Hematopoietic multipotent progenitor cell (in vitro differentiated cells): ENCODE data around the gene ASMTL. TPM values are rescaled to one million over a fixed set of nuclear protein-coding genes. Genes with fewer than 3 reads are reported as not detected.
"Not testable (repeated sequence)": the region's sequence is repeated elsewhere in the genome, so short reads cannot be mapped to it uniquely, and the experiment has no call there.

Experiments used
- DNase-seq, 3 donors: peaks; one replicate each; pipeline ENCODE4 v3.0.0-alpha.2; 2011 to 2015; ENCODE audit warnings: low read depth in 2 of 3, low spot score in 2 of 3
- total RNA-seq: library from RNA; depleted of rRNA; stranded (reverse); fragments of >200 nt; gene quantifications from one replicate; pipeline ENCODE4 v1.2.3, GENCODE V29; 2012

ASMTL gene
- total RNA-seq, 1 donor = 34.5 TPM

DNA sequence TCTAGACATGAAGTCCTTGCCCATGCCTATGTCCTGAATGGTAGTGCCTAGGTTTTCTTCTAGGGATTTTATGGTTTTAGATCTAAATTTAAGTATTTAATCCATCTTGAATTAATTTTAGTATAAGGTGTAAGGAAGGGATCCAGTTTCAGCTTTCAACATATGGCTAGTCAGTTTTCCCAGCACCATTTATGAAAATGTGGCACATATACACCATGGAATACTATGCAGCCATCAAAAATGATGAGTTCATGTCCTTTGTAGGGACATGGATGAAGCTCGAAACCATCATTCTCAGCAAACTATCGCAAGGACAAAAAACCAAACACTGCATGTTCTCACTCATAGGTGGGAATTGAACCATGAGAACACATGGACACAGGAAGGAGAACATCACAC is 29.8 kb upstream of the ASMTL start:
- not testable (repeated sequence) for DNase-seq

DNA sequence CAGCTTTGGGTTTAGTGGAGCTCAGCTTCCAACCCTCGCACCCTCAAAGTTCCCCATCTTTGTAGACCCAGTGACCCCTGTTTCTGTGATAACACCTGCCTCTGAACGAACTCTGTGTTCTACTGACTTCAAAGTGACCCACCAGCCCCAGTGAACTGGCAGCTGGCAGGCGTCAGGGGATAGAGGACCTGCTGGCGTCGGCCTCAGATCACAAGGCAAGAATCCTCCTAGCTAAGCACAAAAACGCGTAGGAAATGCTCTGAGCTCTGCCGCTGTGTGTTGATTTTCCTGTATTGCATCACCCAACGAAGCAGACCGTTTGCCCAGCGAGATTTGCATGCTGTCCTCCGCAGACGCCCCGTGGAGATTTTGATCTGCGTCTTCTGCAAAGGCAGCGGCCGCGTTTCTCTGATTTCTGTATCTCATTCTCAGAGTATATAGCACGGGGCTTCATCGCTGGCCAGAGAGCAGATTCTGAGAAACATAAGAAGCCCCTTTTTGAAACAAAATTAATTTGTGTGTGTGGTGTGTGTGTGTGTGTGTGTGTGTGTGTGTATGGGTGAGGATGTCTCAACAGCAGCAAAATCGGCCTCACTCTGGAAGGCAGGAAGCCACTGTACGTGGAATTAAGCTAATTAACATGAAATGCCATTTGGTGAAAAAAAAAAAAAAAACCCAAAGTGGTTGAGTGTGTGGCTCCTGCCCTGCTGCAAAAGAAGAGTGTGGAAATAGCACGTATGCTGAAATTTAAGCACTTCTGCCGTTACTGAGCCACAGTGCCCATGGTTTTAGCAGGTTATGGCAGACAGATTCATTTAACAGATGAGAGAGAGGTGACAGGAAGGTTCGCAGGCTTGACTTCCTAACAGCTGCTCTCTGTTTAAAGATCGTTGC is 29.2 kb upstream of the ASMTL start:
- peak; percentile 58 to 90 (median 89) for DNase-seq

DNA sequence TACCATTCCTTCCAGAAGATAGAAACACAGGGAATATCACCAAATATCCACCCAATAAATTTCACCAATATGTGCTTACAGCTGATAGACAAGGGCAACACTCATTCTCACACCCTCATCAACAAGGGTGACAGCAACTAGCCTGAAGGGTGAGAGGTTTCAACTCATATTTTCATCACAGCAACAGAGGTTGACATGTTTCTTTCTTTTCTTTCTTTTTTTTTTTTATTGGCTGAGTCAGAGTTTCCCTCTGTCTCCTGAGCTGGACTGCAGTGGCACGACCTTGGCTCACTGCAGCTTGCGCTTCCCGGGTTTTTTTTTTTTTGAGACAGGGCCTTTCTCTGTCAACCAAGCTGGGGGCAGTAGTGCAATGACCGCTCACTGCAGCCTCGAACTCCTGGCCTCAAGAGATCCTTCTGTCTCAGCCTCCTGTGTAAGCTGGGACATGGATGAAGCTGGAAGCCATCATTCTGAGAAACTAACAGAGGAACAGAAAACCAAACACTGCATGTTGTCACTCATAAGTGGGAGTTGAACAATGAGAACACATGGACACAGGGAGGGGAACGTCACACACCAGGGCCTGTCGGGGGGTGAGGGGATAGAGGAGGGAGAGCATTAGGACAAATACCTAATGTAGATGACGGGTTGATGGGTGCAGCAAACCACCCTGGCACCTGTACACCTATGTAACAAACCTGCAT is 27.5 kb upstream of the ASMTL start:
- no peak for DNase-seq

DNA sequence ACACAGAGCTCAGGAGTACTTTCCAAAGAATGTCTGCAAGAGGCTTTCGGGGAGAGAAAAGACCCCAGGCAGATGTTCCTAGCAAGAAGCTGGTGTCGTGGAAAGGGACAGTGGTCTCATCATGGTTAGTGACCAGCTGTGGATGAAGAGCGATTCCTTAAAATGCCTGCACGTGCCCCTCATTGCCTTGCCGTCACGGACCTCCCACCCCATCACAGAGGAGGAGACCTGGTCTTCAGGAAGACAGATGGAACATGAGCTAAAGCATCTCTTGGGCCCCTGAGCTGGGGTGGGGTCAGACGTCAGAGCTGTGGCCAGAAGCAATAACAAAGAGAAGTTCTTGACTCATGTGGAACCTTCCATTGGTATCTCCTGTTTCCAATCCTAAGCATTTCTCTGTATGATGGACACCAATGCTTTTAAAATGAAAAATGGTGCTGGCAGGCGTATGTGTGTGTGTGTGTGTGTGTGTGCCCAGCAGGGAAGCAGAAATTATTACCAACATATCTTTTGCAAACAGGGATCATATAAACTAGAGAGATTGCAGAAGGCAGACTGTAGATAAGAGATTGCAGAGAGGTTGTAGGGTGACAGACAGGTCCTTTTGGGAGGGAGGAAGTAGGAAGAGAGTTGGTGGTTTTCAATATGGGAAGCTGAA is 25.2 kb upstream of the ASMTL start:
- peak in 1 of 3 donors; percentile 51 for DNase-seq

DNA sequence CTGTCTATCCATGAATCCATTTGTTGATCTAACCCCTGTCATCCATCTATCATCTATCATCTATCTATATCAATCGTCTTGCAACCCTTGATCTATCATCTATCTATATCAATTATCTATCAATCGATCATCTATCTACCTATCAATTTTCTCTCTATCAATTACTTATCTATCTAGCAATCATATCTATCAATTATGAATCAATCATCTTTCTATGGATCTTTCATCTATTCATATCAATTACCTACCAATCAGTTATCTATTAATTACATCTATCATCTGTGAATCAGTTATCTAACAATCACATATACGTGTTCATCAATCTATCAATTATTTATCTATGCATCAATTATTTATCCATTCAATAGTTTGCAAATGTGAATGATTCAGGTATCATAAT is 24.5 kb upstream of the ASMTL start:
- no peak for DNase-seq

DNA sequence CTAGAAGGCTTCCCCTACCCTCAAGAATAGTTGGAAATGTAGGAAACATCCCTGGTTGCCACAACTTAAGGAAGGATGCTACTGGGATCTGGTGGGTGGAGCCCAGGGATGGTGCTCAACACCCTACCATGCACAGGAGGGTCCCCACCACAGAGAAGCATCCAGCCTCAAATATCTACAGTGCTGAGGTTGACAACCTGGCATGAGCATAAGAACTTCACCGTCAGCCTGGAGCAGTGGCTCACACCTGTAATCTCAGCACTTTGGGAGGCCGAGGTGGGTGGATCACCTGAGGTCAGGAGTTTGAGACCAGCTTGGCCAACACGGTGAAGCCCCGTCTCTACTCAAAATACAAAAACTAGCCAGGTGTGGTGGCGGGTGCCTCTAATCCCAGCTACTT is 24.0 kb upstream of the ASMTL start:
- no peak for DNase-seq

DNA sequence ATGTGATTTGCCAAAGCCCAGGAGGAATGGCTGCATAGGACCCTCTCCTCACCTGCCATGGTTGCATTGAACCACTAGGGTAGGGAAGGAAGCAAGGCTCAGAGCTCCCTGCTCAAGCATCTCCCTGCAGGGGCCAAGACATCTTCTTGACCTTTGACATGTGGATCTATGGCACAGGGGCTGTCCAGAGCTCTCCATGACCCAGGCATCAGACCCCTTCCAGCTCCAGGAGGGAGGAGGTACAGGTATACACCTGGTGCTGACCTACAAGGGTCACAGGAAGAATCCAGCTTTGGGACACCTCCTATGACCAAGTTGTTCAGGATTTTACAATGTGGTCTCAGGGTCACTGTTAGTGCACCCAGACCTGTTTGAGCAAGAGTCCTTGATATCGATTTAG is 23.2 kb upstream of the ASMTL start:
- DNase-seq = no peak

DNA sequence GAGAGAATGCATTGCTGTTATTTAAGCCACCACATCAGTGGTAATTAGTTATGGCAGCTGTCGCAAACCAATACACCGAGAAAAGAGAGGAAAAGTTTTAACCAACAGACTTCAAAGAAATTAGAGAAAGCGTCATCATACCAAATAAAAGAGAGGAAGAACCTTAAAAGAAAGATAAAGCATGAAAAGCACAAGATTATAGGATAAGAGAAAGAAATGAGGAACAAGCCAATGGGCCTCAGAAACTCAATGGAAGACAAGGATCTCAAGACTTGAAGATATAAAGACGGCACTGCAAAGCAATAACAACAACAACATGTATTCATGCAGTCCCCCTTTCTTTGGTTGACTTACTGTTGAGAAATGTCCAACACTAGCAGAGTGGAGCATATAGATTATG is 22.8 kb upstream of the ASMTL start:
- DNase-seq = no peak

DNA sequence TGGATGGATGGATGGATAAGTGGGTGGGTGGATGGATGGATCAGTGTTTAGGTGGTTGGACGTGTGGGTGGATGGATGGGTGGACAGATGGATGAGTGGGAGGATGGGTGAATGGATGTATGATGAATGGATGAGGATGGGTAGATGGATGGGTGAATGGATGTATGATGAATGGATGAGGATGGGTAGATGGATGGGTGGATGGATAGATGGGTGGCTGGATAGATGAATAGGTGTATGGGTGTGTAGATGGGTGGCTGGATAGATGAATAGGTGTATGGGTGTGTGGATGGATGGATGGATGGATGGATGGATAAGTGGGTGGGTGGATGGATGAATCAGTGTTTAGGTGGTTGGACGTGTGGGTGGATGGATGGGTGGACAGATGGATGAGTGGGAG is 21.9 kb upstream of the ASMTL start:
- DNase-seq = not testable (repeated sequence)

DNA sequence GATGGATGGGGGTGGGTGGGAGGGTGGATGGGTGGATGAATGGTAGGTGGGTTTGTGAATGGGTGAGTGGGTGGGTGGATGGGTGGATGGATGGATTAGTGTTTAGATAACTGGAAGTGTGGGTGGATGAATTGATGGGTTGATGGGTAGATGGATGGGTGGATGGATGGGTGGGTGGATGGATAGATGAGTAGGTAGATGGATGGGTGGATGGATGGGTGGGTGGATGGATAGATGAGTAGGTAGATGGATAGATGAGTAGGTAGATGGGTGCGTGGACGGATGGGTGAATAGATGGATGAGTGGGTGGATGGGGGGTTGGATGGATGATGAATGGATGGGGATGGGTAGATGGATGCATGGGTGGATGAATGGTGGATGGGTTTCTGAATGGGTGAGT is 20.3 kb upstream of the ASMTL start:
- DNase-seq = no peak

DNA sequence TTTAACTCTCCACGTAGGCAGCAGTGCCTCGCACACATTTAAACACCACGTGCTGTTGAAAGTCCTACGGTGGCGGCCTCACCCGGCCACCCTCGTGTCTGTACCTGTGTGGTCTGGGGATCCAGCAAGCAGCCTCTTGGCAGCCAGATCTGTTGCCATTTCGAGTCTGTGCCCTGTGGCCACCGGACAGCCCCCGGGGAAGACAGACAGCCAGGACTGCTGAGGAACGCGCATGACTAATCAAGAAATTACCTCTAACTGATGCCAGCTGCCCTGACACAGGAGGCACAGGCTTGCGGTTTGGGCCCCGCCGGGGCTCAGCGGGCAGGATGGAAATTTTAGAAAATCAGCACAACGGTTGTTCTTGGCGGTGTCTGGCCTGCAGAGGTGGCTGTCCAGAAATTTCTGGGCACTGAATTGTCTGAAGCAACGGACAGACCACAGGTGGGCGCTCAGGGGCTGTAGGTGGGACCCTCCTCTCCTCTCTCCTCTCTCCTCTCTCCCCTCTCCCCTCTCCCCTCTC is 15.6 kb upstream of the ASMTL start:
- peak; percentile 57 to 96 (median 95) for DNase-seq

DNA sequence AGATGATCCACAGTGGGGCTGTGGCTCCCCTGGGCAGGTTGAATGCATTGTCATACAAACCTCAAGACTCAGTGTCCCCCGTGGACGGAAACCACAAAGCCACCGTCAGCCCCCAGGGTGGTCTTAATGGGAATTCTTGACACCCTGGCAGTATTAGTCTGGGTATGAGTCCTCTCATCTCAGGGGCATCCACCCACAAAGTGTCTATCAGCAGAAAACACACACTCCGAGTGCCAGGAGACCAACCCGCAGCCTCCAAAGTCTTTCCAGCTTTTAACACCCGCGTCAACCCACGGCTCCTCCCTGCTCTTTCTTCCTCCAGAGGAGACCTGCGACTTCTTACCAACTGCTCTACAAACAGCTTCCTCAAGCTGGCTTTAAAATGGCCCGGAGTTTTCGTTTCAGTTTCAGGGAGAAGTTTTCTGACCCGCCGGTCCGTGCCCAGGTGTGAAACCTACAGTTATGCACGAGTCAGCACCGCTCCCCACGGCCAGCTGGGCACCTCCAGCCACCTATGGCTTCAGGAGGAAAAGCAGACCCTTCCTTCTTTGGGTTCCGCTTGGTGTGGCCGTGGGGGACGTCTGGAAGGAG is 14.4 kb upstream of the ASMTL start:
- DNase-seq = peak in 1 of 3 donors; percentile 70

DNA sequence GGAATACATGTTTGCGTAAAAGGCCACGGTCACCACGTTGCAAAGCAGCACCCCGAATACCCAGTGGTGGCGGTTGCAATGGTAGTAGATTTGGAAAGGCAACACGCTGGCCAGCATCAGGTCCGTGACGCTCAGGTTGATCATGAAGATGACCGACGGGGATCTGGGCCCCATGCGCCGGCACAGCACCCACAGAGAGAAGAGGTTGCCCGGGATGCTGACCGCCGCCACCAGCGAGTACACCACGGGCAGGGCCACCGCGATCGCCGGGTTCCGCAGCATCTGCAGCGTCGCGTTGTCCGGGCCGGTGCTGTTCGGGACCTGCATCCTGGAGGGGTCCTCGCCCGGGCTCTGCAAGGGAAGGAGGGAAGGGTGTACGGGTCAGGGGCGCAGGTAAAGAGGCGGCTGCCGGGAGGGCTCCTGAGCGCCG is 13.5 kb upstream of the ASMTL start:
- no peak for DNase-seq

DNA sequence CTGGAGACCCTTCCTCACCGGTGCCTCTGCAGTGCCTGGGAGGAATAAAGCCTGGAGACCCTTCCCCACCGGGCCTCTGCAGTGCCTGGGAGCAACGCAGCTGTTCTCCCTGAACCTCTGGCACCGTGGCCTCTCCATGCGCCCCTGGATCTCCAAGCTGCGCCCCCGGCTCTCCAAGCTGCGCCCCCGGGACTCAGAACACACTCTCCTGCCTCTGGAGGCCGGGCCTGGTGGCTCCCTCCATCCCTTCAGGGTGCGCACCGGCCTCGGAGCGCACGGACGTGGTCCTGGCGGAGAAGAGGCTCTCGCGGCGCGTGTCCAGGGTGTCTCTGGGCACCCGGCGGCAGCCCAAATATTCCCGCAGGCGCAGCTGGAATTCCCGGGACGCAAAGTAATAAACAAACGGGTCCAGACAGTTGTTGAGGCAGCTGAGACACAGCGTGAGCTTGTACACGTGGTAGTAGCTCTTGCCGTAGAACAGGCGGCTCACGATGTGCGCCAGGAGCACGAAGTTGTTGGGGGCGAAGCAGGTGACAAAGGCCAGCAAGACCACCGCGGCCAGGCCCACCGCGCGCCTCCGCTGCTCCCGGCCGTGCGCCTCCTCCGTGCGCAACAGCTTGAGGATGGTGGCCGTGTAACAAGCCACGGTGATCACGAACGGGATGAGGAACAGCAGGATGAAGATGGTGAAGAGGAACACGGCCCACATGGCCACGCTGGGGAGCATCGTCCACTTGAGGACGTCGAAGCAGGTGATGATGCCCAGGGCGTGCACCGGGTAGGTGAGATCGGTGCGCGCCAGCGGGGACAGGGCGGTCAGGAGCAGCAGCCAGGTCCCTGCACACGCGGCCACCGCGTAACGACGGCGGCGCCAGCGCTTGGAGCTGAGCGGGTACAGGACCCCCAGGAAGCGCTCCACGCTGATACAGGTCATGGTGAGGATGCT is 12.8 kb upstream of the ASMTL start:
- no peak for DNase-seq

DNA sequence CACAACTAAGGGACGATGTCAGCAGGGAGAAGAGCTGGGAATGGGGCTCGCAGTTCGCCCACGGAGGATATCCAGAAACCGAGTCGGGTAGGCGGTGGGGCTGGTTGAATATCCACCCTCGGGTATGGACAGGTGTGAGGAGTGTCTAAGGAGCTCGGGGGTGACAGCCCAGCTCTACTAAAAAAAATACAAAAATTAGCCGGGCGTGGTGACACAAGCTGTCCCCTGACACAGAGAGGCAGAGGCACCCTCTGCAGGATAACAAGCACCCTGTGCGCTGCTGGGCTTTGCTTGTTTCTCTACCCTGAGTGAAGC is 12.2 kb upstream of the ASMTL start:
- no peak for DNase-seq

DNA sequence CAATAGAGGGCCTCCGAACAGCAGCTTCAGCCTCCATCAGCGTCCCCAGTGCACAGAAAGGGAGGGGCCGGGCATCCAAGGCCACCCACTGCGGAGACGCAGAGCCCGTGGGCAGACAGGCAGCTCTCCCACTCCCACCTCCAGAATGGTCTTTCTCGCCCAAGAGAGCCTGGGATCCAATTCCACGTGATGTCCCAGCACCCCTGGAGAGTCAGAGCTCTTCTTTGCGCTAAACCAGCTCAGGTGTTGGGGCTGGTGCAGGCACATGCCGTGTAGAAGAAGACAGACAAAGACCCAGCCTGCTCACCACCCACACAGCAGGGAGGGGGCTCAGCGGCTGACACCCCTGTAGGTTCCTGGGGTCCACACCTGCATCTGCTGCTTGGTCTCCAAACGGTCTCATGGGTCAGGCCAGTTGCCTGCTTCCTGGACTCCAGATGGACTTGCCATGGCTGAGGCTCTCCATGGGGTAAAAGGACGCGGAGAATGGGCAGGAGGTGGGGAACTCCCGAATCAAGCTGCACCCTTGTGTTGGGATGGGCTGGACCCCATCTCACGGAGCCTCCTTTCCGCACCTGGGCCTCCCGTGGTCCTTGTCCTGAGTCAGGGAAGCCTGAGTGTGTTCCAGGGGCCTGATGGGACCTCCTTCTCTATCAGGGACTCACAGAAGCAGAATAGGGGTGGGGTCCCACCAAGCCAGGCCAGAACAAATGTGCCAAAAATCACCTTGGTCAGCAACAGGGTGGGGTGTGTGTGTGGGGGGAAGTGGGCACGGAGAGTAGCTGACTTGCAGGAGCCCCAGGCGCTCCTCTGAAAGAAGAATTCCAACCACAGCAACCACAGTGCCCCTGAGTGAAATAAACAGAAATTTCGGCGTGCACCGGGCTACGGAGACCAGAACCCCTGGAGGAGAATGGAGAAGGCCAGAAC is 11.6 kb upstream of the ASMTL start:
- peak in 1 of 3 donors; percentile 42 for DNase-seq

DNA sequence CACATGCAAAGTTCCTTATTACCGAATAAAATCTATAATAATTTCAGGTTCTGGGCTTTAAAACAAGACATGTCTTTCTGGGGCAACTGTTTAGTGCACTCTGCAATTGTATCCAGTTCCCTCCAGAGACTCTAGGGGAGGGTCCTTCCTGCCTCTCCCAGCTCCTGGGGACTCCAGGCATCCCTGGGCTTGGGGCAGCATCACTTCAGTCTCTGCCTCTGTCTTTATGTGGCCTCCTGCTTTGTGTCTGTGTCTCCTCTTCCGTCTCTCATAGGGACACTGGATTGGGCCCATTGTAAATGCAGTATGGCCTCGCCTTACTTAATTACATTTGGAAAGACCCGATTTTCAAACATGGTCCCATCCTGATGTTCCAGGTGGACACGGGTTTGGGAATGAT is 10.9 kb upstream of the ASMTL start:
- DNase-seq = no peak

DNA sequence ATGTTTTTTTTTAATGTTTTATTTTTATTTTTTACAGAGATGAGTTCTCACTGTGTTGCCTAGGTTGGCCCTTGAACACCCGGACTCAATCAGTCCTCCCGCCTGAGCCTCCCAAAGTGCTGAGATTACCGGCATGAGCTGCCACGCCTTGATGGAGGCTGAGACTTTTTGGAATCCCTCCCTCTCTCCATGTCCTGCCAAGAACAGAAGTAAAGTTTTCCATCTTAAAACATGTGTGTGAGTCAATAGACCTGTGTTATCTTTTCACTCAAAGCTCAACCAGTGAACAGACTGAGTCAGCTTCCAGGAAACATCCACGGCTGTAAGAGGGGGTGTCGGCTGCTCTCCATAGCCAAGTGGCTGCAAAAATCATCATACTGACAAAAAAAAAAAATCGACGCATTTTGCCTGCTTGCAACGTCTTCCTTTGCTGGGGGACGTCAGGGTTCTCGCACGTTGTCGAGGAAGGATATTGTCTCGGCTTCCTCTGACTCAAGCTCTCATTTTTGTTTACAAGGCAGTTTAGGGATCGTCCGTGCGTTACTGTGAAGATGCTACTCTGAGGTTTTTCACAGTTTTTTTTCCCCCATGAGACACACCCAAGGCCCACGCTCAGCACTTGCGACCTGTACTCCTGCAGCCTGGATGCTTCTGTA is 10.0 kb upstream of the ASMTL start:
- DNase-seq = peak; percentile 63 to 69 (median 68)
